ENCODE results near the gene IRAK1.
A peak's percentile ranks its signal among the peaks of the same experiment; 100 is the strongest.

IRAK1 gene

GRCh38 chrX:154019061-154019621 is 561 bp downstream of the IRAK1 start:
- no peak for DNase-seq (ENCODE audit: low read depth)

GRCh38 chrX:154018518-154019060 is 1.1 kb downstream of the IRAK1 start:
- no peak for DNase-seq (ENCODE audit: low read depth)

GRCh38 chrX:154017766-154018517 is 1.8 kb downstream of the IRAK1 start:
- DNase-seq (ENCODE audit: low read depth) = no peak

GRCh38 chrX:154016366-154017076 is 3.2 kb downstream of the IRAK1 start:
- DNase-seq (ENCODE audit: low read depth) = no peak

- DNase-seq (ENCODE audit: low read depth) = no peak
Measured at GRCh38 chrX:154015581-154016264, 4.0 kb downstream of the IRAK1 start.

- no peak for DNase-seq (ENCODE audit: low read depth)
Measured at GRCh38 chrX:154014429-154015380, 5.0 kb downstream of the IRAK1 start.

- DNase-seq (ENCODE audit: low read depth) = no peak
Measured at GRCh38 chrX:154013614-154014360, 5.9 kb downstream of the IRAK1 start.

- no peak for DNase-seq (ENCODE audit: low read depth)
Measured at GRCh38 chrX:154013001-154013421, 6.7 kb downstream of the IRAK1 start.

- DNase-seq (ENCODE audit: low read depth) = no peak
Measured at GRCh38 chrX:154012336-154012991, 7.2 kb downstream of the IRAK1 start.

- no peak for DNase-seq (ENCODE audit: low read depth)
Measured at GRCh38 chrX:154011376-154012335, 8.0 kb downstream of the IRAK1 start.

GRCh38 chrX:154010330-154011087 is 9.2 kb downstream of the IRAK1 start:
- no peak for DNase-seq (ENCODE audit: low read depth)

GRCh38 chrX:154008521-154008920 is 11.2 kb downstream of the IRAK1 start:
- DNase-seq (ENCODE audit: low read depth) = no peak

- no peak for DNase-seq (ENCODE audit: low read depth)
Measured at GRCh38 chrX:154006947-154007346, 12.8 kb downstream of the IRAK1 start.

- no peak for DNase-seq (ENCODE audit: low read depth)
Measured at GRCh38 chrX:154004315-154004714, 15.4 kb downstream of the IRAK1 start.

- DNase-seq (ENCODE audit: low read depth) = peak; percentile 63
Measured at GRCh38 chrX:154002215-154002719, 17.4 kb downstream of the IRAK1 start.

GRCh38 chrX:154000051-154000450 is 19.7 kb downstream of the IRAK1 start:
- DNase-seq (ENCODE audit: low read depth) = no peak

GRCh38 chrX:153999359-154000037 is 20.2 kb downstream of the IRAK1 start:
- DNase-seq (ENCODE audit: low read depth) = no peak

Measured in CMK (cell line).